ENCODE results near the gene GNG8.

The GNG8 gene

GRCh38 chr19:46654621-46655152 lies 18.7 kb upstream of the GNG8 start:
- no peaks in the 10 kb centered on the region for H3K9me3 Mint-ChIP-seq (ENCODE audit: low read depth)
- peaks cover 6% of the 10 kb centered on the region for H3K36me3 Mint-ChIP-seq
- no peak overlapping the region for H3K4me3 Mint-ChIP-seq
- H3K27ac Mint-ChIP-seq: no peak overlapping the region
- H3K4me1 Mint-ChIP-seq (ENCODE audit: low read depth): peaks cover 5% of the 10 kb centered on the region
- peaks cover 25% of the 10 kb centered on the region for H3K27me3 Mint-ChIP-seq

GRCh38 chr19:46650445-46650844 lies 14.4 kb upstream of the GNG8 start:
- Mint-ChIP-seq H3K27ac (no peak overlapping the region), H3K4me3 (peak overlapping the region; percentile 17), H3K9me3 (ENCODE audit: low read depth) (no peaks in the 10 kb centered on the region), H3K27me3 (peaks cover 26% of the 10 kb centered on the region), H3K36me3 (peaks cover 4% of the 10 kb centered on the region), H3K4me1 (ENCODE audit: low read depth) (peaks cover 9% of the 10 kb centered on the region)

GRCh38 chr19:46648961-46649960 lies 13.3 kb upstream of the GNG8 start:
- Mint-ChIP-seq H3K27ac (no peak overlapping the region), H3K9me3 (ENCODE audit: low read depth) (no peaks in the 10 kb centered on the region), H3K36me3 (peaks cover 2% of the 10 kb centered on the region), H3K27me3 (peaks cover 23% of the 10 kb centered on the region), H3K4me3 (peak overlapping the region; percentile 38), H3K4me1 (ENCODE audit: low read depth) (peaks cover 9% of the 10 kb centered on the region)

- Mint-ChIP-seq H3K4me3 (peak overlapping the region; percentile 53), H3K4me1 (ENCODE audit: low read depth) (peaks cover 9% of the 10 kb centered on the region), H3K27me3 (peaks cover 23% of the 10 kb centered on the region), H3K27ac (no peak overlapping the region), H3K36me3 (peaks cover 2% of the 10 kb centered on the region), H3K9me3 (ENCODE audit: low read depth) (no peaks in the 10 kb centered on the region)
These were observed 12.3 kb upstream of the GNG8 start for GRCh38 chr19:46648060-46648960.

GRCh38 chr19:46646402-46646801 lies 10.4 kb upstream of the GNG8 start:
- H3K4me1 Mint-ChIP-seq (ENCODE audit: low read depth): peaks cover 9% of the 10 kb centered on the region
- no peaks in the 10 kb centered on the region for H3K9me3 Mint-ChIP-seq (ENCODE audit: low read depth)
- no peak overlapping the region for H3K27ac Mint-ChIP-seq
- H3K27me3 Mint-ChIP-seq: peaks cover 19% of the 10 kb centered on the region
- H3K4me3 Mint-ChIP-seq: no peak overlapping the region
- H3K36me3 Mint-ChIP-seq: peaks cover 2% of the 10 kb centered on the region

GRCh38 chr19:46644720-46645119 lies 8.7 kb upstream of the GNG8 start:
- no peak overlapping the region for H3K27ac Mint-ChIP-seq
- peaks cover 9% of the 10 kb centered on the region for H3K4me1 Mint-ChIP-seq (ENCODE audit: low read depth)
- peaks cover 2% of the 10 kb centered on the region for H3K36me3 Mint-ChIP-seq
- H3K27me3 Mint-ChIP-seq: peaks cover 10% of the 10 kb centered on the region
- H3K4me3 Mint-ChIP-seq: no peak overlapping the region
- no peaks in the 10 kb centered on the region for H3K9me3 Mint-ChIP-seq (ENCODE audit: low read depth)

GRCh38 chr19:46640656-46641055 lies 4.7 kb upstream of the GNG8 start:
- peaks cover under 1% of the 10 kb centered on the region for H3K36me3 Mint-ChIP-seq
- H3K27ac Mint-ChIP-seq: no peak overlapping the region
- peak overlapping the region; percentile 59 for H3K4me3 Mint-ChIP-seq
- no peaks in the 10 kb centered on the region for H3K9me3 Mint-ChIP-seq (ENCODE audit: low read depth)
- H3K27me3 Mint-ChIP-seq: peaks cover under 1% of the 10 kb centered on the region
- peaks cover 6% of the 10 kb centered on the region for H3K4me1 Mint-ChIP-seq (ENCODE audit: low read depth)

- Mint-ChIP-seq H3K27me3 (no peaks in the 10 kb centered on the region), H3K9me3 (ENCODE audit: low read depth) (no peaks in the 10 kb centered on the region), H3K36me3 (no peaks in the 10 kb centered on the region), H3K27ac (no peak overlapping the region), H3K4me3 (no peak overlapping the region), H3K4me1 (ENCODE audit: low read depth) (peaks cover 10% of the 10 kb centered on the region)
These were observed 3.6 kb upstream of the GNG8 start for GRCh38 chr19:46639358-46640182.

- H3K4me3 Mint-ChIP-seq: no peak overlapping the region
- H3K27ac Mint-ChIP-seq: no peak overlapping the region
- peaks cover 22% of the 10 kb centered on the region for H3K4me1 Mint-ChIP-seq (ENCODE audit: low read depth)
- H3K36me3 Mint-ChIP-seq: no peaks in the 10 kb centered on the region
- H3K27me3 Mint-ChIP-seq: no peaks in the 10 kb centered on the region
- H3K9me3 Mint-ChIP-seq (ENCODE audit: low read depth): no peaks in the 10 kb centered on the region
These were observed 1.2 kb upstream of the GNG8 start for GRCh38 chr19:46637224-46637623.

- Mint-ChIP-seq H3K36me3 (no peaks in the 10 kb centered on the region), H3K4me1 (ENCODE audit: low read depth) (peaks cover 19% of the 10 kb centered on the region), H3K27me3 (no peaks in the 10 kb centered on the region), H3K27ac (no peak overlapping the region), H3K4me3 (peak overlapping the region; percentile 40), H3K9me3 (ENCODE audit: low read depth) (no peaks in the 10 kb centered on the region)
These were observed 1.3 kb downstream of the GNG8 start for GRCh38 chr19:46634656-46635218.

GRCh38 chr19:46634045-46634655 lies 1.9 kb downstream of the GNG8 start:
- H3K36me3 Mint-ChIP-seq: no peaks in the 10 kb centered on the region
- peak overlapping the region; percentile 86 for H3K4me3 Mint-ChIP-seq
- H3K27ac Mint-ChIP-seq: peak overlapping the region; percentile 19
- H3K4me1 Mint-ChIP-seq (ENCODE audit: low read depth): peaks cover 18% of the 10 kb centered on the region
- no peaks in the 10 kb centered on the region for H3K9me3 Mint-ChIP-seq (ENCODE audit: low read depth)
- H3K27me3 Mint-ChIP-seq: no peaks in the 10 kb centered on the region

GRCh38 chr19:46633130-46633529 lies 2.9 kb downstream of the GNG8 start:
- H3K36me3 Mint-ChIP-seq: no peaks in the 10 kb centered on the region
- H3K4me3 Mint-ChIP-seq: peak overlapping the region; percentile 86
- H3K27ac Mint-ChIP-seq: peak overlapping the region; percentile 61

GRCh38 chr19:46631481-46631880 lies 4.5 kb downstream of the GNG8 start:
- no peaks in the 10 kb centered on the region for H3K27me3 Mint-ChIP-seq
- H3K4me3 Mint-ChIP-seq: no peak overlapping the region
- H3K27ac Mint-ChIP-seq: no peak overlapping the region
- no peaks in the 10 kb centered on the region for H3K9me3 Mint-ChIP-seq (ENCODE audit: low read depth)
- no peaks in the 10 kb centered on the region for H3K36me3 Mint-ChIP-seq
- H3K4me1 Mint-ChIP-seq (ENCODE audit: low read depth): peaks cover 24% of the 10 kb centered on the region

More at GRCh38 chr19:46633130-46633529, 2.9 kb downstream of the GNG8 start:
- H3K27me3 Mint-ChIP-seq: no peaks in the 10 kb centered on the region
- no peaks in the 10 kb centered on the region for H3K9me3 Mint-ChIP-seq (ENCODE audit: low read depth)
- peaks cover 22% of the 10 kb centered on the region for H3K4me1 Mint-ChIP-seq (ENCODE audit: low read depth)
